GM21825 (cell line): ENCODE results near the gene HTR7.

Source experiments
- ATAC-seq: cut with Tn5 transposase; IDR thresholded peaks from one replicate; pipeline ENCODE4 v1.9.1; 2021; ENCODE audit warnings: mild to moderate bottlenecking, moderate library complexity; ENCODE audit not compliant: unreplicated experiment

The HTR7 gene

DNA sequence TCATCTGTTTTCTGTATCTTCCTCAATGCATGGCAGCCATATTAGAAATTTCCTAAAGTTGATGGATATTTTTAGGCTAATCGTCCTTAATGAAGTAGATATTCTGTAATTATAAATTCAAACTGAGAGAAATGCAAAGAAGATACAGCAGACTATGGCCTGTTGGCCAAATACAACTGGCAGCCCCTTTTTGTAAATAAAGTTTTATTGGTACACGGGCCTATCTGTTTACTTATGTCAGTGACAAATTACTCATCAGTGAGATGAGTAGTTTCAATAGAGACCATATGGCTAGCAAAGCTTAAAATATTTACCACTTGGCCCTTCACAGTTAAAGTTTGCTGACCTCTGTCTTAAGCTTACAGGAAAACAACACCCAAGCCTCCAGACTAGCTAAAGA lies 112.3 kb downstream of the HTR7 start:
- no peak for ATAC-seq

DNA sequence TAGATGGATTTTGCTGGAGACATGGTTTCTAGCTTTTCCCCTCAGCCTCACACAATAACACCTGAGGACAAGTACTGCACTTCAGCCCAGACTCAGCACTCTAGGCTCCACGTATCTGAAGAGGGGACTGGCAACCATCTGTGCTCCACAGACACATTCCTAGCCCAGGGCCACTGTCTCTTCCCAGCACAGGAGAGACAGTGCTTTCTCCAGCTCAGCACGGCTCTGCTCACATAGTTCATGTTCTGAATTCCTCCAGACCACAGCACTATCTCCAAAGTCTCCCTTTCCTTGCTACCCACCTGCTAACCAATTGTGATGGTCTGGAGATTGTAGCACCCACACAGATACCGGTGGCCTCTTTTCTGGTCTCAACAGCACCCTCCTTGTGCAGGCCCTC lies 114.5 kb downstream of the HTR7 start:
- ATAC-seq = no peak

DNA sequence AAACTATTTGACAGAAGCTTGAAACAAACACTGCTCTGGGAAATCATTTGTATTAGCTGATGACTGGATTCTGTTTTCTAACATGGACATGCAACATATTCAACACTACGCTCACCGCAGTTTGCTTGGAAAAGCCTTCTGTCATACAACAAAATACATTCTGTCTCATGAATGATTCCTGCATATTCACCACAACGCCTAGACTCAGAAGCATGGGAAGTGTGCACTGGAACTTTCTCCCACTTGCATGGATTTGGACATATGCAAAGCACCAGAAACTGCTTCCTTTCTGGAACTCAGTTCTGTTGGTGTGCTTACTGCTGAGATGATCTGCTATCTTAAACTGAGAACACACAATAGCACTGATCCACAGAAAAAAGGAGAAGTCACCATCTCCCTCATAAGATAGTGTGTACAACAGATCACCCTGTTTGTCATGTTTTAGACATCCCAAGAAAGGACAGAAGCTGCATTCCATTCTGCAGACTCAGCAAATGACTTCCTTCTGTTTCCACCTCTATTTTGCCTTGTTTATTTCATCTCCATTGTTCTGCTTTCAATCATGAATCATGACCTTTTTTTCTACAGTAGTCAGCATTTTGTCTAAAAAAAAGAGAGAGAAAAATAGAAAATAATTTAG lies 115.8 kb downstream of the HTR7 start:
- no peak for ATAC-seq

DNA sequence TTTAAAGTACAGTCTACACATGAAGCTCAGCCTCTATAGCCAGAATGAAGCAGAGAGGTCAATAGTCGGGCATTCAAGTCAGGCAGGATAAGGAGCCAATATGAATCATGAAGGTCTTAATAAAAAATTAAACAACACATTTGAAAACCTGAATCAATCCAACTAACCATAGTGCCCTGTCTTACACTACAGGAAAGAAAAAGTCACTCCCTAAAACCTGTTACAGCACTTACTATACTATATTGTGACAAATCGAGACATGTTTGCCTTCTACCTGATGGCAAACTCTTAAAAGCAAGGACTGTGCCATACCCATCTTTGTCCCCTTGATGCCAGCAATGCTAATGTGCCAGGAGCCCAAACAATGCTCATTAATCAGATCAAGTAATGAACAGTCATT lies 117.6 kb downstream of the HTR7 start:
- ATAC-seq = no peak

DNA sequence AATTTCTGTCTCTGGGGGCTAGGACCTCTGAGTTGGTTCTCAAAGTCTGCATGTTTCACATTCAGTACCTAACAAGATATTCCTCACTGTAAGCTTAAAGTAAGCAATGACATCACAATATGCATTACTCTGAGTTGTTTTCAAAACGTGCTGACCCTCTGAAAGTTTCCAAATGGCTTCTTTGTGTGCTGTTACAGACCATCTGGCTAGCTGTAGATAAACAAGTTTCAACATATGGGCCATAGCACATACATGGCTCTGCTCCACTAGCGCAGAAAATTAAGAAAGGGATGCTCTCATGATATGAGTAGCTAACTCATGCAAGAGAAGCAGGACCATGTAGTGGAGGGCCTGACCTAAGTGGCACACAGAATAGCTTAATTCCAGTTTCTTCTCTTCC lies 119.0 kb downstream of the HTR7 start:
- ATAC-seq = no peak

DNA sequence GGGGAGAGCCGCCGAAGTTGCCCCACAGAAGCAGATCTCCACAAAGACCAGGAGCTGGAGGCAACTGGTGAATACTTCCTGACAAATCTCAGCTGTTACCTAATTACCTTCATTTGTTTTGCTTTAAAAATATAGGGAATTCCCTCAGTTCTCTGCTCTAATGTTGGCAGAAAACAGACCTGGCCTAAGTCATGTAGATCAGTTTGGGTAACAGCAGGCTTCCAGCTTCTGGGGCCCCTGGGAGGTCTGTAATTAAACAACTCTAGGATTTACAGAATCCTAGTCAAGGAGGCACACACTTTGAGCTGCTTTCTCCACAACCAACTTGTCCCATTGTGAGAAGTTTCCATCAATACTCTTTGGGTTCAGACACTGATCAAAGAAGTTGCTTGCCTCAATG lies 123.4 kb downstream of the HTR7 start:
- no peak for ATAC-seq

DNA sequence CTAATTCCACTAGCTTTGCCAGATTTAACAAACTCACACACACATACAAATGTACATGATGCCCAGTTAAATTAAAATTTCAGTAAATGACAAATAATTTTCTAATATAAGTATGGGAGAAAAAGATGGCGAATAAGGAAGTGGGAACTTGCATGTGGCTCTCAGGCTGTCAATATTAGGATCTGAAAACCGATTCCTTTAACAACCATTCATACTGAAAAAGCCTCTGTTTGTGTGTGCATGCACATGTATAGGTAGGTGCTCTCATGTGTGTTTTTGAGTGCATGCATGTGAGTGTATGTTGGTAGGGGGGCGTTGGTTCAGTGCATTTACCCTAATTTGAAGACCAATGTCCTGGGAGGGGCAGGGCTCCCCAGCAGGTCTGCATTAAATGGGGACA lies 125.3 kb downstream of the HTR7 start:
- ATAC-seq = no peak

DNA sequence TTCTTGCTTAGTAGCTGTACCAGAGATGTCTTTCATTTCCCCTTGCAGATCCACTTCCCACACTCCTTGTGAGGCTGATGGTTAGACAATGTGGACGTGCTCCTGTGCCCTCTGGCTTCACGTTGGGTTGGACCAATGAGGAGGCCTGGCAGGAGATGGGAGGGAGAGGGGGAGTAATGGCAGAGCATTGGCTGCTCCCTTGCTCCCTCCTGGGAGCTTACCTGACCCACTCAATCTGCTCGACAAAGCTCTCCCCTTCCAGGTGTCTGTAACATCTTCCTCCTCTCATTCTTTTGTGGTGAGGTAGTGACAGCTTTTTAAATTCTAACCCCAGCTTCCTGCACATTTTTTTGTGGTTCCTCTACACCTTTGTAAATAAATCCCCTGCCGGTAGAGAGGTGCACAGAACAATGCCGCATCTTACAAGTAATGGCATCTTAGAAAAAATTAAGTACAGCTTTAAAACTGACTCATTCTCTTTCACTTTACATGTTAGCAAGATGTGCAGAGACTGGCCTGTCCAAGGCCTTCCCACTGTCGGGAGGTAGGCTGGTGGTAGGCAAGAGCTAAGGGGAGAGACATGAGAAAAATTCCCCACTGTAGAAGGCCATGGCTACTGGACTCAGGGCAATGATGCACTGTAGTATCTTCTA lies 134.3 kb downstream of the HTR7 start:
- no peak for ATAC-seq

DNA sequence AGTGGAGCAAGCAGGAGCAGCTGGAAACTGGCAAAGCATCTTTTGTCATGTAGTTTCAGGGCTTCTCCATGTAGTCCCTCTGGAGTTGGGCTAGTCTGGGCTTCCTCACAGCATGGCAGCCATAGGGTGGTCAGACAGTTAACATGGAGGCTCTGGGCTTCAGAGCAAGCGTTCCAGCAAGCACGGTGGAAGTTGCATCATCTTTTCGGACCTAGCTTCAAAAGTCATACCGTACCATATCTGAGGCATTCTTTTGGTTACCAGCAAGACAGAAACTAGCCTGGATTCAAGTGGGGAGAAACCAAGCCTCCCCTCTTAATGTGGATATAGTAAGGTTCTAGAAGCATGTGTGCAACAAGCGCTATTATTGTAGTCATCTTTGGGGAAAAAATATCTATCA lies 135.0 kb downstream of the HTR7 start:
- no peak for ATAC-seq

DNA sequence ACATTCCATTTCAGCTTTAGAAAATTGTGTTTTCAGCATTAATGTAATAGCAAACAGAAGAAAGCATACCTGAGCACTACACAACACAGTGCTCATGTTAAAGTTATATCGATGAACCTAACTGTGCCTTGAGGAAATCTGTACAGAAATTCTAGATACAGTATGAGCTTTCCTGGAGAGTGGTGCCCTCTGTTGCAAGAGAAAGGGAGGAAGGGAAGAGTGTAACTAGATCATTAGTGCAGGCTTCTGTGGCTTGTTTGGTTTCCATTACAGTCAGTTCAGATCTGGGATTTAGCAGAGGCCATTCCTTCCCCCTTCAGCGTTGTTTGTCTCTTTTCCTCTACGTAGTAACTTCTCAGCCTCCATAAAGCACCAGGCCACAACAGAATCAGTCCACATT lies 139.7 kb downstream of the HTR7 start:
- no peak for ATAC-seq

DNA sequence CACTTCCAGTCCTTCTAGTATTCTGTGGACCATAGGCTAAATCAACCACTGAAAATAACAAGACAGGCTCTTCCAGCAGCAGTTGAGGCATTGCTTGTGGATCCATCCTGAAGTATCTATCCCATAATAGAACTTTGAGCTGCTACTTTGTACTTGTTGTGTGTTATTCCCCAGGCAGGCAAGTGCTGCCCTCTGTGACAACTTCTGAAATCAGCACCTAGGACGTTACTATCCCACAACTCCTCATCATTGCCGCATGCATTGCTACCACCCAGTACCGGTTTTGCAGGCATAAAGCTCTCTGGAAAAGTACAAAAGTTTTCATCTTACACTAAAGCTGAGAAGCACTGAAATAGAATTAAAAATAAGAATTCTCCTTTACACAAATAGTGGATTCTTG lies 145.3 kb downstream of the HTR7 start:
- no peak for ATAC-seq

DNA sequence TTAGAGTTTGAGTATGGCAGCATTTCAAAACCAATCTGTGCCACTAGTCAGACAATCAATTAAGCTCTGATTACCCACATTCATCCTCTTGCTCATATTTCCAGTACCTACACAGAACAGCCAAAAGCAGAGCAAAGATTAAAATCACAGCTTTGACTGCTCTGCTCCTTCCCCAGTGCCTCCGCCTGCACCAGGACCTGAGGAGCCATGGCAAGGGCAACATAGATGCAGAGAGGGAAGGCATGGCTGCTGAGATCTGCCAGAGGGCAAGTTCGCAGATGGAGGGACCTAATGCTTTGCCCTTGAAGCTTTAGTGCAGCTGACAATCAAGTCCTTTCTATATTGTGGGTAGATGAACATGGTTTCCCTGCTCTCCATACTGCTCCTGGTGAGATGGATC lies 148.1 kb downstream of the HTR7 start:
- no peak for ATAC-seq

DNA sequence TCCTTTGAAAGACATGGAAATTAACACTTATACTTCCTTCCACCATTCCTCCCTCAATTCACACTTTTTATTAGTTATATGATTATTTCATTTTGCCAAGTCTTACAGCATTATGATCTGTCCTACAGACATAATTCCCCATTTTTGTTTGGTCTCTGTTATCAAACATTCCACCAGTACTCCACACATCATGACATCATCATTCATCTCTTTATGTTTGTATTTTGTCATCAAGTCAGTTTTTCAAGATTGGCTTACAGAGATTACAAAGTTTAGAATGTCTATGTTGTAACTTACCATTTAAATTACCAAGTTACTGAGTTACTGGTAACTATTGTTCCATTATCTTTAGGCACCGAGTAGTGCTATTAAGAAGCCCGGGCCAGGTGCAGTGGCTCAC lies 150.2 kb downstream of the HTR7 start:
- ATAC-seq = no peak

DNA sequence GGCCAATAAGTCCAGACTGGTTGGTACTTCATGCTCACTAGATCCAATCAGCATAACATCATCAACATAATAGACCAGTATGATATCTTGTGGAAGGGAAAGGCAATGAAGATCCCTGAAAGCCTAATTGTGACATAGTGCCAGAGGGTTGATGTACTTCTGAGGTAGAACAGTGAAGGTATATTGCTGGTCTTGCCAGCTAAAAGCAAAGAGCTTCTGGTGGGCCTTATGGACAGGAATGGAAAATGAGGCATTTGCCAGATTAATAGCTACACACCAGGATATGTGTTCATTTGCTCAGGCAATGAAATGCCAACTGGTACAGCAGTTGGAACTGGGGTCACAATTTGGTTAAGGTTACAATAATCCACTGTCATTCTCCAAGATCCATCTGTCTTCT lies 156.4 kb downstream of the HTR7 start:
- ATAC-seq = no peak

DNA sequence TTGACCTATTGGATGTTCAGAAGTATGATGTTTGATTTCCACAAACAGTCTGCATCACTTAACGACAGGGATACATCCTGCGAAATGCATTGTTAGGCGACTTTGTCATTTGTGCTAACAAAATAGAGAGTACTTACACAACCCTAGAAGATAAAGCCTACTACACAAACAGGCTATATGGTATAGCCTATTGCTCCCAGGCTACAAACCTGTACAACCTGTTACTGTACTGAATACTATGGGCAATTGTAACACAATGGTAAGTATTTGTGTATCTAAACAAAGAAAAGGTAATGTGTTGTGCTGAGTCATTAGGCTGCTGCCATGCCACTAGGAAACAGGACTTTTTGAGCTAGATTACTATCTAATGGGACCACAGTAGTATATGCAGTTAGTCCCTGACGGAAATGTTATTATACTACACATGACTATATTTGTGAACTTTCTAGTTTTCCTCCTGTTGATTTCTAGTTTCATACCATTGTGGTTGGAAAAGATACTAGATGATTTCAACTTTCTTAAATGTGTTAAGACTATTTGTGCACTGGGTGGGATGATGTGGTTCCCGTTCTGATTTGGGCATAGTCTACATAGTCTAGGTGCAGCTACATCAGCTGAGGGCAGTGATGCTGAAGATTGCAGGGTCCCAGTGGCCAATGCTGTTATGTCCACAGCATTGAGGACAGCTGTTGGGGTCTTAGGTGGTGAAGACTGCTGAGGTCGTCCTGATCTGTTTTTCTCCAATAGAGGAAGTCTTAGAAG lies 161.7 kb downstream of the HTR7 start:
- no peak for ATAC-seq
